IMR-90 (cell line): Measurements from ENCODE around the gene DIP2A. TPM values are rescaled to one million over a fixed set of nuclear protein-coding genes. Genes with fewer than 3 reads are reported as not detected.

Source experiments
- ATAC-seq: fragments of 200-7000 bp; cut with Tn5 transposase; 2 replicates; pipeline ENCODE4 v1.9.1; 2020; ENCODE audit warnings: low read depth, mild to moderate bottlenecking, moderate library complexity
- BruUV-seq: library from RNA; stranded (reverse); fragments of 400-500 nt; replicated peaks from 2 replicates; lab custom pipeline; 2021; lab: Mats Ljungman, UMichigan
- CTCF ChIA-PET: fragments of 300-600 bp; formaldehyde crosslinking; extraction: SDS; loops from one replicate; lab custom pipeline; 2021; ENCODE audit warnings: antibody characterized with exemption; lab: Yijun Ruan, JAX
- POLR2A ChIA-PET: fragments of 300-600 bp; sonication (Branson Sonifier 250); formaldehyde crosslinking; loops from one replicate; lab custom pipeline; 2022; ENCODE audit warnings: antibody characterized with exemption; ENCODE audit not compliant: unreplicated experiment; lab: Charles Lee
- DNase-seq: peaks from one replicate; pipeline ENCODE4 v3.0.0; 2013
- H2AFZ ChIP-seq: replicated peaks from 2 replicates; pipeline ENCODE3; 2013; ENCODE audit warnings: low read length, mild to moderate bottlenecking; ENCODE audit not compliant: poor library complexity
- H2AK5ac ChIP-seq: 2 replicates; pipeline ENCODE4 v1.6.1; 2013; ENCODE audit warnings: low read depth, low read length, inconsistent platforms
- H2AK9ac ChIP-seq: replicated peaks from 2 replicates; pipeline ENCODE3; 2013; ENCODE audit warnings: mild to moderate bottlenecking, low read depth, low read length, moderate library complexity; ENCODE audit not compliant: poor library complexity
- H2BK120ac ChIP-seq: 2 replicates; pipeline ENCODE4 v1.6.1; 2013; ENCODE audit warnings: low read depth, low read length, inconsistent platforms
- H2BK15ac ChIP-seq: 3 replicates; pipeline ENCODE4 v1.6.1; 2013; ENCODE audit warnings: low read depth, low read length, inconsistent platforms
- H2BK20ac ChIP-seq: 2 replicates; pipeline ENCODE4 v1.6.1; 2013; ENCODE audit warnings: low read depth, mild to moderate bottlenecking, inconsistent platforms, low read length, moderate library complexity
- H2BK5ac ChIP-seq: 2 replicates; pipeline ENCODE4 v1.6.1; 2013; ENCODE audit warnings: mild to moderate bottlenecking, low read depth, low read length, inconsistent platforms; ENCODE audit not compliant: poor library complexity, severe bottlenecking
- H3K14ac ChIP-seq: replicated peaks from 2 replicates; pipeline ENCODE4 v1.6.1; 2013; ENCODE audit warnings: low read depth, low read length, inconsistent platforms
- H3K18ac ChIP-seq: 2 replicates; pipeline ENCODE4 v1.6.1; 2013; ENCODE audit warnings: low read depth, low read length, control low read depth
- H3K23ac ChIP-seq: 2 replicates; pipeline ENCODE4 v1.6.1; 2013; ENCODE audit warnings: low read depth, low read length, inconsistent platforms
- H3K27ac ChIP-seq: 2 replicates; pipeline ENCODE4 v1.5.1; 2013; ENCODE audit warnings: mild to moderate bottlenecking, control low read depth, low read length; ENCODE audit not compliant: insufficient read depth
- H3K27me3 ChIP-seq: 2 replicates; pipeline ENCODE4 v1.6.1; 2013; ENCODE audit warnings: low read length; ENCODE audit not compliant: control insufficient read depth, insufficient read depth
- H3K36me3 ChIP-seq: 2 replicates; pipeline ENCODE4 v1.6.1; 2013; ENCODE audit warnings: low read length, mixed read lengths; ENCODE audit not compliant: control insufficient read depth, insufficient read depth
- H3K4ac ChIP-seq: 2 replicates; pipeline ENCODE4 v1.6.1; 2013; ENCODE audit warnings: low read depth, low read length, inconsistent platforms
- H3K4me1 ChIP-seq: 2 replicates; pipeline ENCODE4 v1.6.1; 2013; ENCODE audit warnings: low read length, mixed read lengths; ENCODE audit not compliant: control insufficient read depth, insufficient read depth
- H3K4me2 ChIP-seq: 2 replicates; pipeline ENCODE4 v1.6.1; 2013; ENCODE audit warnings: low read depth, mild to moderate bottlenecking, control low read depth, low read length, moderate library complexity
- H3K4me3 ChIP-seq: 2 replicates; pipeline ENCODE4 v1.5.1; 2013; ENCODE audit warnings: low read depth, mild to moderate bottlenecking, control low read depth, low read length, moderate library complexity; ENCODE audit not compliant: insufficient read depth
- H3K56ac ChIP-seq: 2 replicates; pipeline ENCODE4 v1.6.1; 2013; ENCODE audit warnings: low read length, inconsistent platforms; ENCODE audit not compliant: insufficient read depth; ENCODE audit errors: extremely low read depth
- H3K79me1 ChIP-seq, 2 experiments: 2 replicates each; pipeline ENCODE4 v1.6.1; 2013; ENCODE audit warnings: low read length in 2 of 2, inconsistent platforms in 1 of 2, low read depth in 1 of 2
- H3K9ac ChIP-seq: 2 replicates; pipeline ENCODE4 v1.6.1; 2013; ENCODE audit warnings: low read depth, low read length, control low read depth
- H3K9me1 ChIP-seq: 2 replicates; pipeline ENCODE4 v1.6.1; 2013; ENCODE audit warnings: low read length, inconsistent platforms; ENCODE audit not compliant: insufficient read depth
- H3K9me3 ChIP-seq: 2 replicates; pipeline ENCODE4 v1.6.1; 2013; ENCODE audit warnings: low read length; ENCODE audit not compliant: control insufficient read depth, insufficient read depth
- H4K20me1 ChIP-seq: 2 replicates; pipeline ENCODE4 v1.6.1; 2013; ENCODE audit warnings: low read length, inconsistent platforms; ENCODE audit not compliant: insufficient read depth
- H4K5ac ChIP-seq: 2 replicates; pipeline ENCODE4 v1.6.1; 2013; ENCODE audit warnings: mild to moderate bottlenecking, low read depth, low read length, control low read depth
- H4K8ac ChIP-seq, 2 experiments: 2 replicates each; pipeline ENCODE4 v1.6.1; 2013; ENCODE audit warnings: low read depth in 2 of 2, low read length in 2 of 2, control low read depth in 1 of 2, inconsistent platforms in 1 of 2
- H4K91ac ChIP-seq: 2 replicates; pipeline ENCODE4 v1.6.1; 2013; ENCODE audit warnings: low read depth, low read length, inconsistent platforms; ENCODE audit not compliant: insufficient read depth
- BHLHE40 ChIP-seq: fragments of 150-350 bp; IDR thresholded peaks from 2 replicates; pipeline ENCODE4 v1.6.1; 2016; ENCODE audit warnings: mild to moderate bottlenecking, low read depth, low read length
- CEBPB ChIP-seq: IDR thresholded peaks from 2 replicates; pipeline ENCODE4 v1.6.1; 2012; ENCODE audit warnings: low read depth, low read length, improper control_type of control experiment
- FOS ChIP-seq: fragments of 150-350 bp; IDR thresholded peaks from 2 replicates; pipeline ENCODE4 v1.6.1; 2016; ENCODE audit warnings: low read depth, low read length
- MAZ ChIP-seq: IDR thresholded peaks from 2 replicates; pipeline ENCODE4 v1.6.1; 2012; ENCODE audit warnings: low read depth, mild to moderate bottlenecking, low read length, improper control_type of control experiment, moderate library complexity, borderline replicate concordance
- MXI1 ChIP-seq: IDR thresholded peaks from 2 replicates; pipeline ENCODE4 v1.6.1; 2012; ENCODE audit warnings: low read depth, mild to moderate bottlenecking, low read length, moderate library complexity, borderline replicate concordance
- NFE2L2 ChIP-seq: fragments of 150-350 bp; IDR thresholded peaks from 2 replicates; pipeline ENCODE4 v1.6.1; 2016; ENCODE audit warnings: low read depth, mild to moderate bottlenecking, low read length
- RCOR1 ChIP-seq: IDR thresholded peaks from 2 replicates; pipeline ENCODE4 v1.6.1; 2012; ENCODE audit warnings: mild to moderate bottlenecking, low read length, improper control_type of control experiment; ENCODE audit not compliant: insufficient replicate concordance
- RFX5 ChIP-seq: IDR thresholded peaks from 2 replicates; pipeline ENCODE4 v1.8.0; 2012; ENCODE audit warnings: low read depth, mild to moderate bottlenecking, low read length, moderate library complexity
- USF2 ChIP-seq: fragments of 150-350 bp; IDR thresholded peaks from 2 replicates; pipeline ENCODE4 v1.6.1; 2017; ENCODE audit warnings: mild to moderate bottlenecking, antibody characterized with exemption, low read length, low read depth
- WGBS, 2 experiments: methylation state at CpG; one replicate each; pipeline versions ENCODE4 v1.1.5 to v1.1.7; 2013; ENCODE audit warnings: missing lambda C conversion rate in 2 of 2; ENCODE audit not compliant: insufficient read length in 1 of 2; ENCODE audit errors: extremely low coverage in 2 of 2; 5-methylcytosine and 5-hydroxymethylcytosine counted together
- dilution Hi-C: fragments of 300-500 bp; cut with HindIII; formaldehyde crosslinking; loops from one replicate; pipeline ENCODE4 v1.14.3; 2018; ENCODE audit warnings: low sequenced_read_pairs; ENCODE audit not compliant: unreplicated experiment
- in situ Hi-C: fragments of 300-500 bp; cut with MboI; formaldehyde crosslinking; loops from 3 replicates; pipeline ENCODE4 v1.14.3; 2019; ENCODE audit warnings: low sequenced_read_pairs, inconsistent platforms, mixed read lengths
- intact Hi-C: fragments of 100-400 bp; cut with micrococcal nuclease; formaldehyde crosslinking; loops from 2 replicates; pipeline ENCODE4 v1.10.0; 2022
- polyA plus RNA-seq, 3 experiments: library from polyadenylated mRNA; depleted of rRNA; stranded (reverse); fragments of >200 nt; gene quantifications; 2 replicates each; pipeline ENCODE4 v1.2.3, GENCODE V29; 2012; ENCODE audit warnings: low replicate concordance in 1 of 3
- total RNA-seq: library from RNA; depleted of rRNA; stranded (reverse); fragments of >200 nt; gene quantifications from 2 replicates; pipeline ENCODE4 v1.2.3, GENCODE V29; 2012
- TF ChIP-seq, protein P1 (sequence below): conservative IDR thresholded peaks from 2 replicates; pipeline ENCODE4 v1.5.1; 2012; ENCODE audit warnings: mild to moderate bottlenecking, low read depth, low read length, improper control_type of control experiment

Gene DIP2A
- total and polyA plus RNA-seq, 2 of the 4 experiments (the other 2 are of a cell fraction): 17.9 to 24.3 TPM

DNA sequence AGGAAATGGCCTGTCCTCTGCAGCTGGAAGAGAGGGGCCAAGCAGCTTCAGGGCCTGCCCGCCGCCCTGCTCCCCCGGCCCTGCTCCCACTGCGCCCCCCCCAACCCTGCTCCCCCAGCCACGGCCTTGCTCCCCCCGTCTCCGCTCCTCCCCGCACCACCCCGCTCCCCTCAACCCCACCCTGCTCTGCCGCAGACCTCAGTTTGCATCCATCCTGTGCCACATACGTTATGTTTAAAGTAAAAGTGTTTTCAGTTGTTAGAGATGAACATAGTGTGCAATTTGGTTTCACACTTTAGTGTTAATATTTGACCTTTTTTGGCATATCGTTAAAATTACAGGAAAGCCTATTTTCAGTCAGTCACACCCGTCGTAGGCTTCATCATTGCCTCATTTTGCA is 34.1 kb upstream of the DIP2A start:
- Histone ChIP-seq H4K20me1 (no peaks in the 10 kb centered on the region), H3K18ac (no peak overlapping the region), H3K4me2 (no peak overlapping the region), H2AFZ (no peak overlapping the region), H2BK20ac (no peak overlapping the region), H4K8ac (no peak overlapping the region), H3K14ac (no peak overlapping the region), H3K36me3 (peaks cover 42% of the 10 kb centered on the region), H2BK15ac (no peak overlapping the region), H4K5ac (no peak overlapping the region), H3K9me3 (no peaks in the 10 kb centered on the region), H3K27ac (no peak overlapping the region), H2BK120ac (no peak overlapping the region), H3K27me3 (no peaks in the 10 kb centered on the region), H3K23ac (no peak overlapping the region), H2BK5ac (no peak overlapping the region), H3K79me1 (no peaks in the 10 kb centered on the region; a peak in 1 of 4 replicates), H3K56ac (no peak overlapping the region), H3K4ac (no peak overlapping the region), H4K91ac (no peak overlapping the region), H3K4me3 (no peak overlapping the region), H3K9ac (no peak overlapping the region), H2AK9ac (no peak overlapping the region), H3K9me1 (no peaks in the 10 kb centered on the region), H3K4me1 (no peaks in the 10 kb centered on the region), H2AK5ac (no peak overlapping the region)
- no peak for TF ChIP-seq MXI1
- TF ChIP-seq USF2: no peak
- TF ChIP-seq BHLHE40: no peak
- TF ChIP-seq RFX5: no peak
- TF ChIP-seq RCOR1: no peak
- TF ChIP-seq NFE2L2: no peak
- no peak for TF ChIP-seq CEBPB
- TF ChIP-seq MAZ: no peak
- TF ChIP-seq, protein P1, sequence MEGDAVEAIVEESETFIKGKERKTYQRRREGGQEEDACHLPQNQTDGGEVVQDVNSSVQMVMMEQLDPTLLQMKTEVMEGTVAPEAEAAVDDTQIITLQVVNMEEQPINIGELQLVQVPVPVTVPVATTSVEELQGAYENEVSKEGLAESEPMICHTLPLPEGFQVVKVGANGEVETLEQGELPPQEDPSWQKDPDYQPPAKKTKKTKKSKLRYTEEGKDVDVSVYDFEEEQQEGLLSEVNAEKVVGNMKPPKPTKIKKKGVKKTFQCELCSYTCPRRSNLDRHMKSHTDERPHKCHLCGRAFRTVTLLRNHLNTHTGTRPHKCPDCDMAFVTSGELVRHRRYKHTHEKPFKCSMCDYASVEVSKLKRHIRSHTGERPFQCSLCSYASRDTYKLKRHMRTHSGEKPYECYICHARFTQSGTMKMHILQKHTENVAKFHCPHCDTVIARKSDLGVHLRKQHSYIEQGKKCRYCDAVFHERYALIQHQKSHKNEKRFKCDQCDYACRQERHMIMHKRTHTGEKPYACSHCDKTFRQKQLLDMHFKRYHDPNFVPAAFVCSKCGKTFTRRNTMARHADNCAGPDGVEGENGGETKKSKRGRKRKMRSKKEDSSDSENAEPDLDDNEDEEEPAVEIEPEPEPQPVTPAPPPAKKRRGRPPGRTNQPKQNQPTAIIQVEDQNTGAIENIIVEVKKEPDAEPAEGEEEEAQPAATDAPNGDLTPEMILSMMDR: no peak
- no peak for TF ChIP-seq FOS
- intact Hi-C loops (no loop called here), in situ Hi-C loops (no loop called here), dilution Hi-C loops (no loop called here)
- no peak for ATAC-seq
- ChIA-PET CTCF (no interaction called here), POLR2A (no interaction called here)
- no CpG with 5 or more reads among the region's 14 CpGs for WGBS, 2 experiments
- BruUV-seq: no TSS peak
- DNase-seq: no peak
